ENCODE measurements around the gene ADGRV1.

- TF ChIP-seq JUN (IDR thresholded peaks at IDR 0.05; ENCODE audit: borderline replicate concordance, insufficient read depth, insufficient read length, low read depth) (no peak), CTCF (IDR thresholded peaks at IDR 0.05; ENCODE audit: extremely low read depth in 1 of 2, insufficient read depth in 1 of 2, low read depth in 1 of 2, low read length in 2 of 2) (no peak), POLR2AphosphoS5 (IDR thresholded peaks at IDR 0.05; ENCODE audit: insufficient read depth, low read depth, low read length) (no peak), POLR2A (IDR thresholded peaks at IDR 0.05; ENCODE audit: low read depth, low read length) (no peak)
- TF ChIP-seq, protein P1, sequence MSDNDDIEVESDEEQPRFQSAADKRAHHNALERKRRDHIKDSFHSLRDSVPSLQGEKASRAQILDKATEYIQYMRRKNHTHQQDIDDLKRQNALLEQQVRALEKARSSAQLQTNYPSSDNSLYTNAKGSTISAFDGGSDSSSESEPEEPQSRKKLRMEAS (IDR thresholded peaks at IDR 0.05; ENCODE audit: insufficient read depth, insufficient read length), result no peak
These were observed 551.0 kb downstream of the ADGRV1 start for GRCh38 chr5:91109634-91110033.
